ENCODE measurements around the gene SPATA6.
A peak's percentile ranks its signal among the peaks of the same experiment; 100 is the strongest.
"Not testable (repeated sequence)": the region's sequence is repeated elsewhere in the genome, so short reads cannot be mapped to it uniquely, and the experiment has no call there.

The SPATA6 gene

GRCh38 chr1:48471691-48472576 lies at the start of gene SPATA6:
TSS of gene SPATA6 (minus strand) at chr1:48472204. CDS start at chr1:48472008, 196 bp downstream.
- DNase-seq: peak; percentile 97

DNA sequence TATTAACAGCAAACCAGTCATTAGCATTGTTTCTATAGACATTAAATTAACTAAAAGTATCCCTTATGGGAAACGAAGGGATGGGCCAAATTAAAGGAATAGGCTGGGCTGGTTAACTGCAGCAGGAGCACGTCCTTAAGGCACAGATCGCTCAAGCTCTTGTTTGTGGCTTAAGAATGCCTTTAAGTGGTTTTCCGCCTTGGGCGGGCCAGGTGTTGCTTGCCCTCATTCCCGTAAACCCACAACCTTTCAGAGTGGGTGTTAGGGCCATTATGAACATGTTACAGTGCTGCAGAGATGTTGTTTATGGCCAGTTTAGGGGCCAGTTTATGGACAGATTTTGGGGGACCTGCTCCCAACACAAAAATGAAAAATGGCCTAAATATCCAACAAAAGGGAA lies 47.9 kb upstream of the SPATA6 start:
- not testable (repeated sequence) for DNase-seq

DNA sequence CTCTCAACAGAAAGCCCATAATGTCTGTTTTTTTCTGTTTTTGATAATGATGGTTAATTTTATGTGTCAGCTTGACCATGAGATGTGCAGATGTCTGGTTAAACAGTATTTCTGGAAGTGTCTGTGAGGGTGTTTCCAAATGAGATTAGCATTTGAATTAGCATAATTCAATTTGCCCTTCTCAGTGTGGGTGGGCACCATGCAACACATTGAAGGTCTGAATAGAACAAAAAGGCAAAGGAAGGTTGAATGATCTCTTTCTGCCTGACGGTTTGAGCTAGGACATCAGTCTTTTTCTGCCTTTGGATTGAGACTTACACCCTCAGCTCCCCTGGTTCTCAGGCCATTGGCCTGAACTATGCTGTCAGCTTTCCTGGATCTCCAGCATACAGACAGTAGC lies 34.9 kb upstream of the SPATA6 start:
- no peak for DNase-seq

DNA sequence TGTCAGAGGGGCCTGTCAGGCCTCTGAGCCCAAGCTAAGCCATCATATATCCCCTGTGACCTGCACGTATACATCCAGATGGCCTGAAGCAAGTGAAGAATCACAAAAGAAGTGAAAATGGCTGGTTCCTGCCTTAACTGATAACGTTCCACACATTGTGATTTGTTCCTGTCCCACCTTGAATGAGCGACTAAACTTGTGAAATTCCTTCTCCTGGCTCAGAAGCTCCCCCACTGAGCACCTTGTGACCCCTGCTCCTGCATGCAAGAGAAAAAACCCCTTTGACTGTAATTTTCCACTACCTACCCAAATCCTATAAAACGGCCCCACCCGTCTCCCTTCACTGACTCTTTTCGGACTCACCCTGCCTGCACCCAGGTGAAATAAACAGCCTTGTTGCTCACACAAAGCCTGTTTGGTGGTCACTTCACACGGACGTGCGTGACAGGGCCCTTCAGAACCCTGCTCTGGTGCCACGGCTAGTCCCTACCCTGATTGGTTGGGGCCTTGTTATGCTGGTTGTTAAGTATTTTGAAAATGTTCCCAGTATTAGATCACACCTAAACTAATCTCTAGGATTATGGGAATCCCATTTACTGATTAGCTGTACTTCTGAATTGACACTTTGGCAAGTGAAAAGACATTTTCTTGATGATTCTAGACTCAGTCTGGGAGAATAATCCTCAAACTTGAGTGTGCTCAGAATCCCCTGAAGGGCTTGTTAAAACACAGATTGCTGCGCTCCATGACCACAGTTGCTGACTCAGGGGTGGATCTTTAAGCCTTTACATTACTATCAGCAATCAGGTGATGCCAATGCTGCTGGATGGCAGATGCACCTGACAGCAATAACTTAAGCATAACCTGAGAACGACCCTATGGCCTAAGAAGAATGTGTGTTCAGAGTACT lies 28.8 kb upstream of the SPATA6 start:
- DNase-seq: no peak

DNA sequence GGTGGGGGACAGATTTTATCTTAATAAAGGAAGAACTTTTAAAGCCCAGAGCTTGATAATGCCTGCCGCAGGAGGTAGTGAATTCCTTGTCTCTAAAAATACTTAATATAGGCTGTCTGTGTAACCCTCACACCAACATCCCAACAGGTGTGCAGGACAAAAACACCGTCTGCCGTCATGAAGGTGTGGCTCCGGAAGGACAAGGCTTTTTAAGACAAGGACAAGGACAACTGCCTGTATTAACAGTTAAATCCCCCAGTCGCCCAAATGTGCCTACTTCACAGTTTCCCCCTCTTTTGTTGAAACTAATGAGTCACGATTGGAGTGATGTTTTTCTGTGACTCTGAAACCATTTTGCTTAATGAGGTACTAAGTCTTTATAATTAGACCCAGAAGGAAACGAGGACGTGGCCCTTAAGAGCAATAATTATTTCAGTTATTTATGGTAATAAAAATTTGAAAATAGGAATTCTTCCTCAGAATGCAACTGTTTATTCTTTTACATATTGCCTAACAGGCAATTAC lies 27.3 kb upstream of the SPATA6 start:
- no peak for DNase-seq

DNA sequence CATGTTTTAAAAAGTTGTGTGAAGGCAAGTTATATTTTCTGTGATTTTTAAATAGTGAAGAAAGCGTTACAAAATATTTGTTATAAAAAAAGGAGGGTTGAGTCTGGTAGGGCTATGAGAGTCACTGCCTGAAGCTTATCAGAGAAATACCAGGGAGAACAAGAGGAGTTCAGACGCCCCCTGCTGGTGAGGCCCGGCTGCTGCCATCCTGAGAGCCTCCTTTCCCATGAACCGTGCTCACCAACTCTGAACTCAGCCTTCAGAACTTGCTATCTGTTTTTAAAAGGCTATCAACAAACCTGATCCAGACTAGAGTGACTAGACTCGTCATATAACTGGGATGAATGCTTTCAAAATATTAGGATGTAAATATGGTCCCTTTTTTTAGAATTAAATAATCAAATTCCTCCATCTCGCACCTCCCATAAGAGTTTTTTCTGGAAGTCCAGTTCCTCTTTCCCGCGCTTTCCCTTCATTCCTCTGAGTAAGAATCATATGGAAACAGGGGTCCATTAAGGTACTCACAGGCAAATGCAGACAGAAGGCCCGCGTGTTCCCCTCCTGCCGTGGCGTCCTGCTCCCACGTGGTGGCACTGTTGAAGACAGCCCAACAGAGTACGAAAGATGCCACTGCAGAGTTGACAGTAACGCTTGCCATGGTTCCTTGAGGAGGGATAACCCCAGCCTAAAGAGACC lies 26.2 kb upstream of the SPATA6 start:
- peak; percentile 90 for DNase-seq

GRCh38 chr1:48495911-48496310 lies 23.9 kb upstream of the SPATA6 start:
- DNase-seq: no peak

- no peak for DNase-seq
These were observed 23.2 kb upstream of the SPATA6 start for GRCh38 chr1:48495166-48495565.

DNA sequence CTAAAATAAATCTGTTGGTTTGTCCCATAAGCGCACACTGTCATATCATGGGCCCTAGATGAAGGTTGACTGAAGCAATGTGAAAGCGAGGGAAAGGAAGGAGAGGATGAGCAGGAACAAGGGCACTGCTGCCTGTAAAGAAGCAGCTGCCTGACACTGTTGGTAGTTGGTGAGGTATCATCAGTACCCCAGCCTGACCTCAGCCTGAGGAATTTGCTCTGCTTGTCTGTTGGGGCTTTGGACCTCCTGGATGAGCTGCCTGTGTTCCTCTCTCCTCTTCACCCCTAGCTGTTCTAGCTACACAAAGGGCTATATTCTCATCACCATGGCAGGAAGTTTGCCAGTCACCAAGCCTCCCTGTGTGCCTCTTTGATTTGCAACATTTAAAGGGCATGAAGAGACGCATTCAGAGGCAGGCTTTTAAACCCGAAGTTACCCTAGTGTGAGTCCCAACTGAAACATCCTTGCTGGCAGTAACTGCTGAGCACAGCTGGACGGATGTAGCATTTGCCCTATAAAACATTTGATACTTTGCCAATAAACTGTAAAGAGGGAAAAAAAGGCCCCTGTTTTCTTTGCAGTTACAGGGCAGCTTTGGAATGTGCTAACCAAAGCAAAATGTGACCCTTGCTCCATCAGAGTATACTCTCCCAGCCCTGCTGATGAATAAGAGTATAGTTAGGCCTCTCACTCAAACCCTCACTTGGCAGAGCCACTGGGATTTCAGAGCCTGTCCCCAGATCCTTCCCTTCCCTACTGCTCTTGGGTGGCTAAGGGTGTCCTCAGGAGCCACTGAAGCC lies 22.2 kb upstream of the SPATA6 start:
- DNase-seq: no peak

- DNase-seq: no peak
These were observed 21.0 kb upstream of the SPATA6 start for GRCh38 chr1:48493041-48493440.

DNA sequence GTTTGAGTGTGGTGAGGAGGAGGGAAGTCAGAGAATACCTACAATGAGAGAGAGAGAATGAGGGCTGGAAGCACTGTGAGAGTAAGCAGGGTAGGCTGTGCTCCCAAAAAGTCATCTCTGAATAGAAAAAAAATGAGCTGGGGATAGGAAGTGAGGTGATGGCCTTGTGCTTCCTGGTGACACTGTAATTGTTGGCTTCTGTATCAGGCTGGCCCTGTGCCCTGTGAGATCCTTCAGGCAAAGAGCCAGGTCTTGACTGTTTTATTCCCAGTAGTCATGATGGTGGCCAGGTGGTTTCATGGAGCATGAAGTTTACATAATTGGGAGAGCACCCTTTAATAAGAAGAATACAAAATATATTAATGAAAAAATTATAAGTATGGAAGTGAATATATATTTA lies 20.4 kb upstream of the SPATA6 start:
- no peak for DNase-seq

- DNase-seq: no peak
These were observed 16.7 kb upstream of the SPATA6 start for GRCh38 chr1:48488721-48489120.

GRCh38 chr1:48480504-48480903 lies 8.5 kb upstream of the SPATA6 start:
- DNase-seq: no peak

- DNase-seq: not testable (repeated sequence)
These were observed 8.0 kb upstream of the SPATA6 start for GRCh38 chr1:48480023-48480422.

- peak; percentile 32 for DNase-seq
These were observed 634 bp upstream of the SPATA6 start for GRCh38 chr1:48472638-48473037.

- DNase-seq: no peak
These were observed 884 bp downstream of the SPATA6 start for GRCh38 chr1:48470950-48471690.

DNA sequence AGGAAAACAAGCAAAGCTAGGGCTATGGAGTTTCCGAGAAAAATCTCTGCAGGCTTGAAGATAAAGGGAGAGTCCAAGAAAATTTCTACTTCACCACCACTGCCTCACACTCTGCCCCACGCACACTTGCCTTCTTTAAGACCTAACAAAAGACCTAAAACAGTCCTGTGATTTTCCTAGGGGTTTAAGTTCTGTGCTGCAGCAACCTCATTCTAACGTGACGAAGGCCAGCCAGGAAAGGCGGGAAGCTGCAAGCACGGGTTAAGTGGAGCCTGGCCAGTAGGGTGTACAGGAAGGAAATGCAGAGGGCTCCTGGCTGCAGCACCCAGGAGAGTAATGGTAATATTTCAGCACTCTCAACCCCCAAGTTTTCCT lies 1.5 kb downstream of the SPATA6 start:
- no peak for DNase-seq

DNA sequence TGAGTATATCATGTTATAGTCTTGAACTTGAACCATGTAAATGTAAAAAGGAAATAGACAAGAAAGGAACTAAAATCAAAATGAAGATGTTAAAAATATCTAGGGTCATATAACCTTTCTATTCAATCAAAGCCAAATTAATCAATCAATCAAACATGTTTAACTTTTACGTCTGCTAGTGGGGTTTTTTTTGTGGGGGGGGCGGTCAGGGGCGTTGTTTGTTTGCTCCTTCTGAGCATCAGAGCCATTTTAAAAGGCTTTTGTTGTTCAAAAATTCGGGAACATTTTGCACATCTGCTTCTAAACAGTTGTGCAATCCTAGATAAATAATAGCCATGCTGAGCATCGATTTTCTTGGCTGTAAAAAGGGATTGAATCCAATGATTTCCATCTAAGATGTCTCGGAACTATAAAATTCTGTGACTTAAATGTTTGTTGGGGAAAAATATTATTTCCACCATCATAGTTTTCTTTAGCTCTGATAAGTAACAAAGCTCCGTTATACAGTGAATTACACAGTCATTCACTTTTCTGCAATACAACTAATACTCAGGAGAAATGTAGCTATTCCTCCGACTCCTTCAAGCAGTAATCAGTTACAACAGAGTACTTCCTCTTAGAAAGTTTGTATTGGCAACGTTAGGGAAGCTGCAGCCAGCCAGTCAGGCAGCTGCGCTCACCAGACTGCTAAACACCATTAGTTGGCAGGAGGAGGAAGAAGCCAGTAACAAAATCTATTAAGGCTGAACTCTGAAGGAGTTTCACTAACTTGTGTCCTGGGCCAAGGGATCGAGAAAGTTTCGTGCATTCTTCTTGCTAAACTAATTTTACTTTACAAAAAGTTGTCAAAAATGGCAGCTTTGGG lies 2.2 kb downstream of the SPATA6 start:
- peak; percentile 83 for DNase-seq

DNA sequence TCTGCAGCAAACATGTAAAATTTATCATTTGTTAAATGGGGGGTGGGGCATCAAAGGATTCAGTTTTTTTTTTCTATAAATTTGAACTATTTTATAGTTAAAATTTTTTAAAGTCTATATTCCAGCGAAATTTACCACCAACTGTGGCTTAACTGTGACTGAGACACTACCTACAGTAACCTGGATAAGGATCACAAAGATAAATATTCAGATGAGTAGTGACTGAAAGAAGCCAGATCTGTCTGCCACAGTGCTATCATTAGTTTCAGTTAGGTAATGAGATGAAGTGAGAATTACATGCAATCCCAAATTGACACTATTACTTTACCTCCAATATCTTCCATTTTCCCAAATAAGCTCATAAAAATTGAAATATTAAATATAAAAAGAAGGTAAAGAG lies 5.4 kb downstream of the SPATA6 start:
- no peak for DNase-seq

GRCh38 chr1:48462716-48463302 lies 9.2 kb downstream of the SPATA6 start:
- no peak for DNase-seq
